ENCODE results near the gene PATL2.
A peak's percentile ranks its signal among the peaks of the same experiment; 100 is the strongest.
"Not testable (repeated sequence)": the region's sequence is repeated elsewhere in the genome, so short reads cannot be mapped to it uniquely, and the experiment has no call there.

Gene PATL2

DNA sequence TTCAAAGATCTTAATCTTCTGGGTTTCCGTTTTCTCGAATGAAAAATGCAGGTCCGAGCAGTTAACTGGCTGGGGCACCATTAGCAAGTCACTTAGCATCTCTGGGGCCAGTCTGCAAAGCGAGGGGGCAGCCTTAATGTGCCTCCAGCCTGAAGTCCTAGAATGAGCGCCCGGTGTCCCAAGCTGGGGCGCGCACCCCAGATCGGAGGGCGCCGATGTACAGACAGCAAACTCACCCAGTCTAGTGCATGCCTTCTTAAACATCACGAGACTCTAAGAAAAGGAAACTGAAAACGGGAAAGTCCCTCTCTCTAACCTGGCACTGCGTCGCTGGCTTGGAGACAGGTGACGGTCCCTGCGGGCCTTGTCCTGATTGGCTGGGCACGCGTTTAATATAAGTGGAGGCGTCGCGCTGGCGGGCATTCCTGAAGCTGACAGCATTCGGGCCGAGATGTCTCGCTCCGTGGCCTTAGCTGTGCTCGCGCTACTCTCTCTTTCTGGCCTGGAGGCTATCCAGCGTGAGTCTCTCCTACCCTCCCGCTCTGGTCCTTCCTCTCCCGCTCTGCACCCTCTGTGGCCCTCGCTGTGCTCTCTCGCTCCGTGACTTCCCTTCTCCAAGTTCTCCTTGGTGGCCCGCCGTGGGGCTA is at the start of gene PATL2, which contains the start of gene B2M:
Gene PATL2, minus strand, starts transcription at position 228 of the 647 bp plus-strand sequence. CDS start 34,833 bp downstream, outside the sequence.
Gene B2M, plus strand, starts transcription at position 422 of the 647 bp plus-strand sequence. Its CDS starts 30 bp downstream, at position 452.
- peak; percentile 97 for DNase-seq

DNA sequence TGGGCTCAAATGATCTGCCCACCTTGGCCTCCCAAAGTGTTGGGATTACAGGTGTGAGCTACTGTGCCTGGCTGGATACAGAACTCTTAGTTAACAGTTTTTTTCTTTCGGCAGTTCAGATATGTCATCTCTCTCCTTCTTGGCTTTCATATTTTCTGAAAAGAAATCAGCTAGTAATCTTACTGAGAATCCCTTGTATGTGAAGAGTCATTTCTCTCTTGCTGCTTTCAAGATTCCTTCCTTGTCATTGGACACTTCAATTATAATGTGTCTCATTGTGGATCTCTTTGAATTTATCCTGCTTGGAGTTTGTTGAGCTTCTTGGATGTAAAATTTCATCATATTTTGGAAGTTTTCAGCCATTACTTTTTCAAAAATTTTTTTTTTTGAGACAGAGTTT is 42.2 kb upstream of the PATL2 start:
- no peak for DNase-seq

DNA sequence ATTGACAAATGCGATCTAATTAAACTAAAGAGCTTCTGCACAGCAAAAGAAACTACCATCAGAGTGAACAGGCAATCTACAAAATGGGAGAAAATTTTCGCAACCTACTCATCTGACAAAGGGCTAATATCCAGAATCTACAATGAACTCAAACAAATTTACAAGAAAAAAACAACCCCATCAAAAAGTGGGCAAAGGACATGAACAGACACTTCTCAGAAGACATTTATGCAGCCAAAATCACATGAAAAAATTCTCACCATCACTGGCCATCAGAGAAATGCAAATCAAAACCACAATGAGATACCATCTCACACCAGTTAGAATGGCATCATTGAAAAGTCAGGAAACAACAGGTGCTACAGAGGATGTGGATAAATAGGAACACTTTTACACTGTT is 32.3 kb upstream of the PATL2 start:
- DNase-seq = not testable (repeated sequence)

DNA sequence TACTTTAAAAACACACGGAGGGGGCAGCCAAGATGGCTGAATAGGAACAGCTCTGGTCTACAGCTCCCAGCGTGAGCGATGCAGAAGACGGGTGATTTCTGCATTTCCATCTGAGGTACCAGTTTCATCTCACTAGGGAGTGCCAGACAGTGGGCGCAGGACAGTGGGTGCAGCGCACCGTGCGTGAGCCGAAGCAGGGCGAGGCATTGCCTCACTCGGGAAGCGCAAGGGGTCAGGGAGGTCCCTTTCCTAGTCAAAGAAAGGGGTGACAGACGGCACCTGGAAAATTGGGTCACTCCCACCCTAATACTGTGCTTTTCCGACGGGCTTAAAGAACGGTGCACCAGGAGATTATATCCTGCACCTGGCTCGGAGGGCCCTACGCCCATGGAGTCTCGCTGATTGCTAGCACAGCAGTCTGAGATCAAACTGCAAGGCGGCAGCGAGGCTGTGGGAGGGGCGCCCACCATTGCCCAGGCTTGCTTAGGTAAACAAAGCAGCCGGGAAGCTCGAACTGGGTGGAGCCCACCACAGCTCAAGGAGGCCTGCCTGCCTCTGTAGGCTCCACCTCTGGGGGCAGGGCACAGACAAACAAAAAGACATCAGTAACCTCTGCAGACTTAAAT is 28.2 kb upstream of the PATL2 start:
- DNase-seq = not testable (repeated sequence)

DNA sequence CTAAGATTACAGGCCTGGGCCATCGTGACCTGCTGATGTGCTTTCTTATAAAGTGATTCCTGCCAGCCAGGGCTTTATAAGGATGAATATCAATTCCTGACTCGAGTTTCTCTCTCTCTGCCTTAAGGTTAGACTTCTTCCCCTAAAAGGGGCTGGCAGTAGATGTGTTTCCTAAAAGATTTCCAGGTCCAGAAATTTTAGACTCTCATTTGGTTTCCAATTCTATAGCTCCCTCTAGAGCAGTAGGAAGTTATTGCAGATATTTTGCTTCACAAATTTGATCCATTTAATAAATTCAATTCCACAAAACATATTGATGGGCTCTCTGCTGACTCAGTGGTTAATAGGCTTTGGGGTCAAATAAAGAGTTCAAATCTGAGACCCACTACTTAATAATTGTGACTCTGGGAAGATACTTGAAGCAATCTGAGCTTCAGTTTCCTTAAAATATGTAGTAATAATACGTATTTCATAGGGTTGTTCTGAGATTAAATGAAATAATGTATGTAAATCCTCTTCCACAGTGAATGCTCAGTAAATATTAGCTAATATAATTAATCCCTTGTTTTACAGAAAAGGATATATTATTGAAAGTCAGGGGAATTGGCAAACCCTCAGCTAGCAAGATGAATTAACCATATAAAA is 27.3 kb upstream of the PATL2 start:
- no peak for DNase-seq

DNA sequence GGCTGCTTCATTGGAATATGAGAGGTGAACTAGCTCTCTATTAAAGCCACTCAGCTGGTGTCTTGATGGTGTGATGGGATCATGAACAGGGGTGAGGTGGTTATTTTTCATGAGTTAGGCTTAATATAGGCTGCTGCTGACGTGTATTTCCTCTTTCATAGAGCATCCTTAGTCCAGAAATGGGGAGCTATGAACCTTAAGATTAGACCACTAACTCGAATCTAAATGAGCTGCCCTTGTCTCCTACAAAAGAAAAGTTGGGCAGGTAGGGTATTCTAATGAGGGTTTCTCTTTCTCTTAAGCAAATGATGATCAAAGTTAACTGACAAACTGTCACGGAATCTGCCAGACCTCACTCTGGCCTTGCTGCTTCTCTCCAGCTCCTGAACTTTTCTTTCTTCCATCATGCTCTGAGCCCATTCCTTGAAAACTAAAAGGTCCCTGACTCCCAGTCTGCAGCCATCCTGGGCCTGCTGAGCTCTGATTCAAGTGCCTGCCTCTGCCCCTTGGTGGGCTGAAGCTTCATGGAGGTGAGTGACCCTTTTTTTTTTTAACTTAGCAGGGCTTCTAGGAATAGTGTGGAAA is 25.1 kb upstream of the PATL2 start, which contains the start of gene TRIM69:
Gene TRIM69, plus strand, starts transcription at position 348 of the 585 bp plus-strand sequence. Its CDS starts 177 bp downstream, at position 525.
- DNase-seq = no peak

DNA sequence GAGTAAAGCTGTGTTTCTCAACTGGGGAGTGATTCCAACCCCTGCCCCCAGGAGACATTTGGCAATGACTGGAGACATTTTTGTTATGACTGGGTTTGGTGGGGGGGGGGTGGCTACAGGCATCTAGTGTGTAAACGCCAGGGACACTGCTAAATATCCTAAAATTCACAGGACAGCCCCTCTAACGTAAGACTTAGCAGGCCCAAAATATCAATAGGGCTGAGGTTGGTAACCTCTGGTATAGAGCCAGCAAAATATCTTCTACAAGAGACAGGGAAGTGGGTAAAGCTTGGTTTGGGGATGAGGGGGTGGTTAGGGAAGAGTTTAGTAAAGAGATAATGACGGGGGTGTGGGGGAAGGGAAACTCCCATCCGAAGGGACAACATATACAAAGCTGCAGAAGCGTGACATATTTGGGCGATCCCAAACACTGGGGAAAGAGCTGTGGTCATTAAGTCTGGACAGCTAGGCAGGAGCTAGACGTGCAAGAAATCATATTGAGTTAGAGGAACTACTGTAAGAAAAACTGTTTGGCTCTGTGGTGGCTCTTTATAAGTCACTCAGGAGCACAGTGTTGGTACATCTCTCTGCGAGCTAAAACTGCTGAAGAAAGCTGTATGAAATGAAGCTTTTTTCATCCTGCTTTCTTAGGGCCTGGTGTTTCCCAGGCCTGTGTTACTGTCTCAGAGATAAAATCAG is 24.5 kb upstream of the PATL2 start:
- DNase-seq = peak; percentile 70

DNA sequence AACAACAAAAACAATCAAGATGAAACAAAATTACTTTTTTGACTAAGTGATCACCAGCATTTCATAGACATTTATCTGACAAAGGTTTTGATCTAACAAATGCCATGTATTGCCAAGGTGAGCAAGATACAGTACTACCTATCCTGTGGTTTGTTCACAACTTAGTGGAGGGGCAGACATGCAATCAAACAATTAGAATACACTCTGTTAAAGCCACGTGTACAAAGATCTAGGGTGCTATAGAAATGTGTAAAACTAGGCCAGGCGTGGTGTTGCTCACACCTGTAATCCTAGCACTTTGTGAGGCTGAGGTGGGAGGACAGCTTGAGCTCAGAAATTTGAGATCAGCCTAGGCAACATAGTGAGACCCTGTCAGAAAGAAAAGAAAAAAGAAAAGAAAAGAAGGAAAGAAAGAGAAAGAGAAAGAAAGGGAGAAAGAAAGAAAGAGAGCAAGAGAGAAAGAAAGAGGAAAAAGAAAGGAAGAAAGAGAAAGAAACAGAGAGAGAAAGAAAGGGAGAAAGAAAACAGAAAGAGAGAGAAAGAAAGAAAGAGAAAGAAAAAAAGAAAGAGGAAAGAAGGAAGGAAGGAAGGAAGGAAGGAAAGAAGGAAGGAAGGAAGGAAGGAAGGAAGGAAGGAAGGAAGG is 23.8 kb upstream of the PATL2 start:
- no peak for DNase-seq

DNA sequence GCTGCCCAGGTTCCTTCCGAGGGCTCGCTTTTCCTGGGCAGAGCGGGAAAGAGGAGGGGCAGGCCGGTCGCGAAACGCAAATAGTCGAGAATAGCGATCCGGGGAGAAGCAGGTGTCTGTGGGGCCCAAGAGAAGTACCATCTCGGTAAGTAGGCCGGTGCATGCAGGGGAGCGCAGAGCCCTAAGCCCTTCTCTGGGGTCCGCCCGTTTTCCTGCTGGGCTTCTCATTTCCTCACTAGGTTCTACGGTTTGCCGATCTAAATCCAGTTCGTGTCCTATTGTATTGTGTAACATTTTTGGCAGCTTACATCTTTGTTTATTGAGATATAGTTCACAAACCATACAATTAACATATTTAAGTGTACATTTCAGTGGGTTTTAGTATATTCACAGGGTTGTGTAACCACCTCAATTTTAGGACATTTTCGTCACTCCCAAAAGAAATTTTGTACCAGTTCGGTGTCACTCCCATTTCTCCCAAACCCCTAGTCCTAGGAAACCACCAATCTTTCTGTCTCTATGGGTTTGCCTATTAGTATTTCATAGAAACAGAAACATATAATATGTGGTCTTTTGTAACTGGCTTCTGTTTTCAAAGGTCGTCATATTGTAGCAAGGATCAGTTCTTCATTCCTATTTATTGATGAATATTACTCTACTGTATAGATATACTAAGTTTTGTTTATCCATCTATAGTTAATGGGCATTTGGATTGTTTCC is 18.4 kb upstream of the PATL2 start:
- peak; percentile 66 for DNase-seq

DNA sequence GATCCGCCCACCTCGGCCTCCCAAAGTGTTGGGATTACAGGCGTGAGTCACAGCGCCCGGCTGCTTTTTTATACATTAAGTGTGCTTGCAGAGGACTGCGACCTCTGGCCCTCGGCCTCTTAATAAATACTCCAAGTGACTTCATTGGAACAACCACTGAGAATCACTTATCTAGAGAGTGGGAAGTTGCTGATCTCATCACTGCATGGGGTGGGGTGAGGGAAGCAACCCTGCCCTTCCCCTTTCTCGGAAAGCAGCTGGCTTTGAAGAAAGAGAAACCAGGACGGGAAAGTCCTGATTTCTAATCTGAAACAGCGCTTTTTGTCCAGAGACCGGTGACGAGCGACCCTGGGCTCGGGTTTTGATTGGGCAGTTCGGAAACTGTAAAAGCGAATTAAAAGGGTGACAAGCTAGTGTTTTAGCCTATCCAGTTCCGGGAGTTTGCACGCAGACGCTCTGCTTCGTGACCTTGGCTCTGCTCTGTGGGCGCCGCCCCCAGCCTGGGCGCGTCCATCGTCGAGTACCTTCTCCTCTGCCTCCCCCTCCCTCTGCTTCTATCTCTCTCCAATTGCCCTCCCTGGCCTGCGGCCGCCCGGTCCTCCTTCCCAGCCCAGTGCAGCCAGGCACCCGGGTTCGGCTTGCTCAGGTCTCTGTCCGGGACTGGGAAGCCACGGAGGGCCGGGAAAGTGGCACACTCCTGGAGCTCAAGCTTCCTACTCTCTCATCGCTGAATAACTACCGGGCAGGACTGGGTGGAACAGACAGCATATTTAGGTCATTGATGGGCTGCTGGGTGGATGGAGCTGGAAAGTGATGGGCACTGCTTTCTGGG is 17.7 kb upstream of the PATL2 start:
- DNase-seq = peak; percentile 96

DNA sequence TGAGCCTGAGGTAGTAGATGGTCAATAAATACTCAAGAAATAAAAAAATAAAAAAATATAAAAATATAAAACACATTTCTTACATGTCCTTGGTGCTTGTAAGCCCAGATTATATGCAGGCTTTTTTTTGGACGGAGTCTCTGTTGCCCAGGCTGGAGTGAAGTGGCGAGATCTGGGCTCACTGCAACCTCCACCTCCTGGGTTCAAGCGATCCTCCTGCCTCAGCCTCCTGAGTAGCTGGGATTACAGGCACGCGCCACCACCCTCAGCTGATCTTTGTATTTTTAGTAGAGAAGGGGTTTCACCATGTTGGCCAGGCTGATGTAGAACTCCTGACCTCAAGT is 17.1 kb upstream of the PATL2 start:
- not testable (repeated sequence) for DNase-seq

DNA sequence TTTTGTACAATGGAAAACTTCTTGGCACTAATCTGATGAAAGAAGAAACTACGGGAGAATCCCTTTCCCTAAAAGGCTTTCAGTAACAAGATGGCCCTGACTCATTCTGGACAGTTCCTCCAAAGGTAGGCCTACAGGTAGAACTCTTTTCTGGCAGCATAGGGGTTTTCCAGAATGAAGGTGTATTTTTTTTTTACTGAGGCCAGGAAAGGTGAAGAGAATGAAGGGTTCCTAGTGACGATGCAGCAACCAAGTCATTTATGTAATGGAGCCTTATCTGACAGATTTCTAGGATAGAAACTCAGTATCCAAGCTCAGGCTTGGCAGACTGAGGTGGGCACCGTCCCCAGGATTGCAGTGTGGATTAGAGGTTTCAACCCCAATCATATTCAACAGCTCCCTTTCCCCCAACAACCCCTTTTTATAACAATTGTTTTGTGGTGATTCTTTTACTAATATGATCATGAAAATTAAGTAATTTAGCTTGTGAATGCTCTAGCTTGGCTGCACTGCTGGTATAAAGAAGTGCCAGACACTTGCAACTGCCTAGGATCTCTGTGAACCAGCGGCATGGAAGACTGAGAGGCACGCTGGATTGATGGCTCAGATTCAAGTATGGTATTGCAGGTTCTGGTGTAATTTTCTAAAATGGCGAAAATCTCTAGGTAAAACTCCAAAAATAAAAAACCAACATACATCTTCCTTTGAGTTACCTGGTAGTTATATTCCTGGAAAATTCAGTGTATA is 16.5 kb upstream of the PATL2 start:
- peak; percentile 45 for DNase-seq

DNA sequence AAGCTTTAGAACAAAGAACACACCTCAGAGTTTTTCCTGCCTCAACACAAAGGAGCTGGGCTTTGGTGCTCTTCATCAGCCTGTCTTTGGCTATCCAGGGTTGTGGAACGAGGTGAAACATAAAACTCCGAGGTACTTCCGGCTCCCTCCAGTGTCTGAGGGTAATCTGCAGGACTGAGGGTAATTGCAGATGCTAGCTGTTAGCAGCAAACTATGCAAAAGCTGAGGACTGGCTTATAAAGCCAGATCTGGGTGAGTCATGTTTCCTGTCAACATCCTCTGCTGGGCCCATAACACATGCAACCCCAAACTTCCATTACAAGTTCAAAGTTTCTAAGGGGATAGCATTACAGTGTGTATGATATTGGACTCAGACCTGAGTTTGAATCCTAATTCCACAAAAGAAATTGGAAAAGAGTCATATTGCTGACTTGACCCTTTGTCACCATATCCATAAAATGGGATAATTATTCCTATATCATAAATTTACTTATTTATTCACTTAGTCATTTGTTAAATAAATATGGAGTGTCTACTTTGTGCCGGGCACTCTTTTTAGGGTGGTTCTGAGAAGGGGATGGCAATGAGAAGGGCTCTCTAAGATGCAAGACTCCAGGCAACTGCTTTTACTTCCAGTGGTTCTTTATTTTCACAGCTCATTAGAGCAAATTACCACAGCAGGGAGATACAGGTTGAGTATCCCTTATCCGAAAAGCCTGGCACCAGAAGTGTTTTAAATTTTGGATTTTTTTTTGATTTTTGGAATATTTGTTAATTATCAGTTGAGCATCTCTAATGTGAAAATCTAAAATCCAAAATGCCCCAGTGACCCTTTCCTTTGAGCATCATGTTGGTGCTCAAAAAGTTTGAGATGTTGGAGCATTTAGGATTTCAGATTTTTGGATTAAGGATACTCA is 15.7 kb upstream of the PATL2 start:
- peak; percentile 72 for DNase-seq

DNA sequence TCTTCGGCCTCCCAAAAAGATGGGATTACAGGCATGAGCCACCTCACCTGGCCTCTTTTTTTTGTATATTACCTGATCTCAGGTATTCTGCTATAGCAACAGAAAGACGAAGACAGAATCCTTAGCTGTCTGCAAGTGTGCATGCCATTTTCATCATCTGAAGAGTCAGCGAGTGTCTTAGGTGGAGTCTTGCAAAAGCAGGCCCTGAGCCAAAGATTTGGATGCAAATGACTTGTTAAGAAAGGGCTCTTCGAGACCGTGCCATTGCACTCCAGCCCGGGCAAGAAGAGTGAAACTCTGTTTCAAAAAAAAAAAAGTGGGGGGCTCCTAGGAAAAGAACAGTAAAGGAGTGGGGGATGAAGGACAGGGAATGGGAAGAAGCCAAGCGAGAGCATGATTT is 15.0 kb upstream of the PATL2 start:
- DNase-seq = no peak

DNA sequence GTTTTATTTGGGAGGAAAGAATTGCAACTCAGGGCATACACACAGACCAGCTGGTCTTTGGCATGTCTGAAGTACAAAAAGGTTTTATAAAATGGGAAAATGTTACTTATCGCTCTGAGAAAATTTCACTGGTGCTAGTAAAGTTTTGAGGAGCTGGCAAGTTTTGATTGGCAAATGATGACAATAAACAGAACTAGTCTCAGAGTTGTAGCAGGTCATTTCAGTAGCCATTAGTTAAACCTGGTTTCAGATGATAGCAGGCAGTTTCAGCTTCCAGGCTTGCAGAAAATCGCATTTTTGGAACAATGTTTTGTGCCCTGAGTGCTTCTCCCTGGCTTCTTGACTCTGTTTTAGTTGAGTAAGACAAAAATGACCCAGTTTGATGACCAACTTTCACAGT is 10.9 kb upstream of the PATL2 start:
- DNase-seq = no peak

DNA sequence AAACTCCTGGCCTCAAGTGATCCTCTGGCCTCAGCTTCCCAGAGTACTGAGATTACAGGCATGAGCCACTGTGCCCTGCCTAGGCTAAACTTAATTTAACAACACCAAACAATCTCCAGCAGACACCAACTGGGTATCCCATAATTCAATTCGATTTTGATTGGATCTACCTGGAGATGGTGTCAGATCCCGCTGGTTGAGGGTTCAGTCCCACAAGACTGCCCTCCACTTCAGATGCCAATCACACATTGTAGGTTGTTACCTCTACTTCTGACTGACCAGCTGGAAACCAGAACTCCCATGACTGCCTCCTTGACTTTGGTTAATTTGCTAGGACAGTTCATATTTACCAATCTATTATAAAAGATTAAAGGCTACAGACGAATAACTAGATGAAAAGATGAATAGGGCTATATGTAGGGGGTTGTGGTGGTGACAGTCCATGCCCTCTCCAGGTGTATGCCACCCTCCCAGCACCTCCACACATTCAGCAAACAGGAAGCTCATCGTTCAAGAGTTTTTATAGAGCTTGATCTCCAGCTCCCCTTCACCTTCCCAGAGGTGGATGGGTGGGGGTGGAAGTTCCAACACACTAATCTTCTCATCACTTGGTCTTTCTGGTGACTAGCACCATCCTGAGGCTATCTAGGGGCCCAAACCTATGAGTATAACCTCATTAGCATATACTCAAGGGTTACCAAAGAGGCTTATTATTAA is 9.5 kb upstream of the PATL2 start:
- DNase-seq = no peak

DNA sequence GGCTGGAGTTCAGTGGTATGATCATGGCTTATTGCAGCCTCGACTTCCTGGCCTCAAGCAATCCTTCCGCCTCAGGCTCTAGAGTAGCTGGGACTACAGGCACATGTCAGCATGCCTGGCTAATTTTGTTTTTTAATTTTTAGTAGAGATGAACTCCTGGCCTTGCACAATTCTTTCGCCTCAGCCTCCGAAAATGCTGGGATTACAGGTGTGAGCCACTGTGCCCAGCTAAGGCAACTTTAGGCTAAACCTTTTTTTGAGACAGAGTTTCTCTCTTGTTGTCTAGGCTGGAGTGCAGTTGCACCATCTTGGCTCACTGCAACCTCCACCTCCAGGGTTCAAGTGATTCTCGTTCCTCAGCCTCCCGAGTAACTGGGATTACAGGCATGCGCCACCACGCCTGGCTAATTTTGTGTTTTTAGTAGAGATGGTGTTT is 8.9 kb upstream of the PATL2 start:
- peak; percentile 65 for DNase-seq

DNA sequence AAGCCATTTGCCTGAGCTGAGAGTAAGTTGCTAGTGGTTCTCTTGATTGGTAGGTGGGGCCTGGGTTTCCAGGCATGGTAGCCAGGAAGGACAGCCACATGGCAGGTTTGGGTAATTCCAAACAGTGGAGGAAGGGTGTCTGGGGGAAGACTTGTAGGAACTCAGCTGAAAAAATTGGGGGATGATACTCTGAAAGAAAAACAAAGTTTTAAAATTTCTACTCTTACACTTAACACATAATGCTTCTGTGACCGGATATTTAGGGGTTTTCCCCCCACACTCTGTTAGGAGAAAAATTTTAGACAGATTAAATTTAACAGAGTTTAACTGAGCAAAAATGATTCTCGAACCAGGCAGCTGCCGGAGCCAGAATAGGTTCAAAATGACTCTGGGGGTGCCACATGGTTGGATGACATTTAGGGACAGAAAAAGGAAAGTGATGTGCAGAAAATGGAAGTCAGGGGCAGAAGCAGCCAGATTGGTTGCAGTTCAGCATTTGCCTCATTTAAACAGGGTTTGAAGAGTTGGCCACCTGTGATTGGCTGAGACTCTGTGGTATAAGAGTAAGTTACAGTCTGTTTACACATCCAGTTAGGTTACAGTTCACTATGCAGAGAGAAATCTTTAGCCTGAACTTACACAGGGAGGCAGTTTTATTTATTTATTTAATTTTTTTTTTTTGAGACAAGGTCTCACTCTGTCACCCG is 8.3 kb upstream of the PATL2 start:
- DNase-seq = peak; percentile 80

Data from stimulated activated CD8-positive, alpha-beta memory T cell treated with anti-CD3 and anti-CD28 coated beads, Interleukin-4, amount 100 ng/mL, for 48 hours (primary cell).